Mucosa of stomach (tissue), 1 donor: ENCODE results near the gene KLHL29.
"Not testable (repeated sequence)": the region's sequence is repeated elsewhere in the genome, so short reads cannot be mapped to it uniquely, and the experiment has no call there.

Experiments used
- H3K27me3 ChIP-seq: one replicate; pipeline ENCODE4 v1.7.0; 2013; ENCODE audit warnings: mild to moderate bottlenecking, low read length; ENCODE audit not compliant: control insufficient read depth, insufficient read depth
- H3K36me3 ChIP-seq: one replicate; pipeline ENCODE4 v1.7.0; 2013; ENCODE audit warnings: low read length; ENCODE audit not compliant: control insufficient read depth, insufficient read depth
- H3K4me1 ChIP-seq: one replicate; pipeline ENCODE4 v1.7.0; 2013; ENCODE audit warnings: mild to moderate bottlenecking, low read length; ENCODE audit not compliant: control insufficient read depth, insufficient read depth
- H3K4me3 ChIP-seq: one replicate; pipeline ENCODE4 v1.7.0; 2013; ENCODE audit warnings: low read length
- H3K9ac ChIP-seq: one replicate; pipeline ENCODE4 v1.7.0; 2013; ENCODE audit warnings: mild to moderate bottlenecking, low read length, moderate library complexity
- H3K9me3 ChIP-seq: one replicate; pipeline ENCODE4 v1.7.0; 2013; ENCODE audit warnings: mild to moderate bottlenecking, low read length, moderate library complexity; ENCODE audit not compliant: control insufficient read depth
- donor health status: Pancreatic carcinoma.

Gene KLHL29

GRCh38 chr2:23721454-23721826 is 336.5 kb downstream of the KLHL29 start:
- no peaks in the 10 kb centered on the region for H3K4me1 ChIP-seq
- no peaks in the 10 kb centered on the region for H3K36me3 ChIP-seq
- no peaks in the 10 kb centered on the region for H3K27me3 ChIP-seq
- H3K9ac ChIP-seq, result no peak overlapping the region
- H3K4me3 ChIP-seq, result no peak overlapping the region
- H3K9me3 ChIP-seq, result no peaks in the 10 kb centered on the region

GRCh38 chr2:23722255-23722654 is 337.3 kb downstream of the KLHL29 start:
- no peaks in the 10 kb centered on the region for H3K4me1 ChIP-seq
- H3K27me3 ChIP-seq, result no peaks in the 10 kb centered on the region
- no peak overlapping the region for H3K4me3 ChIP-seq
- H3K9me3 ChIP-seq, result no peaks in the 10 kb centered on the region
- H3K36me3 ChIP-seq, result no peaks in the 10 kb centered on the region
- H3K9ac ChIP-seq, result no peak overlapping the region

GRCh38 chr2:23723029-23723428 is 338.1 kb downstream of the KLHL29 start:
- not testable (repeated sequence) for H3K9ac ChIP-seq, H3K4me1 ChIP-seq, H3K9me3 ChIP-seq, H3K36me3 ChIP-seq, H3K4me3 ChIP-seq, H3K27me3 ChIP-seq

GRCh38 chr2:23734416-23734815 is 349.4 kb downstream of the KLHL29 start:
- H3K27me3 ChIP-seq, result no peaks in the 10 kb centered on the region
- no peaks in the 10 kb centered on the region for H3K36me3 ChIP-seq
- no peak overlapping the region for H3K9ac ChIP-seq
- H3K4me3 ChIP-seq, result no peak overlapping the region
- H3K9me3 ChIP-seq, result no peaks in the 10 kb centered on the region
- H3K4me1 ChIP-seq, result no peaks in the 10 kb centered on the region

GRCh38 chr2:23736783-23737182 is 351.8 kb downstream of the KLHL29 start:
- H3K4me1 ChIP-seq, H3K27me3 ChIP-seq, H3K9ac ChIP-seq, H3K36me3 ChIP-seq, H3K9me3 ChIP-seq, H3K4me3 ChIP-seq: not testable (repeated sequence)

- Histone ChIP-seq H3K4me3 (no peak overlapping the region), H3K9ac (no peak overlapping the region), H3K9me3 (no peaks in the 10 kb centered on the region), H3K4me1 (no peaks in the 10 kb centered on the region), H3K36me3 (no peaks in the 10 kb centered on the region), H3K27me3 (no peaks in the 10 kb centered on the region)
Observed at GRCh38 chr2:23745068-23745725, 360.2 kb downstream of the KLHL29 start.

- Histone ChIP-seq H3K9me3 (no peaks in the 10 kb centered on the region), H3K27me3 (no peaks in the 10 kb centered on the region), H3K4me1 (no peaks in the 10 kb centered on the region), H3K9ac (no peak overlapping the region), H3K36me3 (no peaks in the 10 kb centered on the region), H3K4me3 (no peak overlapping the region)
Observed at GRCh38 chr2:23745726-23746105, 360.7 kb downstream of the KLHL29 start.

- Histone ChIP-seq H3K36me3 (no peaks in the 10 kb centered on the region), H3K4me1 (no peaks in the 10 kb centered on the region), H3K9me3 (no peaks in the 10 kb centered on the region), H3K27me3 (no peaks in the 10 kb centered on the region), H3K4me3 (no peak overlapping the region), H3K9ac (no peak overlapping the region)
Observed at GRCh38 chr2:23746141-23746863, 361.3 kb downstream of the KLHL29 start.

- no peaks in the 10 kb centered on the region for H3K4me1 ChIP-seq
- H3K4me3 ChIP-seq, result no peak overlapping the region
- no peaks in the 10 kb centered on the region for H3K27me3 ChIP-seq
- no peak overlapping the region for H3K9ac ChIP-seq
- no peaks in the 10 kb centered on the region for H3K36me3 ChIP-seq
- no peaks in the 10 kb centered on the region for H3K9me3 ChIP-seq
Observed at GRCh38 chr2:23751747-23752265, 366.8 kb downstream of the KLHL29 start.

- H3K4me1 ChIP-seq, result peaks cover 5% of the 10 kb centered on the region
- H3K9ac ChIP-seq, result no peak overlapping the region
- no peak overlapping the region for H3K4me3 ChIP-seq
- H3K27me3 ChIP-seq, result no peaks in the 10 kb centered on the region
- peaks cover 3% of the 10 kb centered on the region for H3K36me3 ChIP-seq
- H3K9me3 ChIP-seq, result no peaks in the 10 kb centered on the region
Observed at GRCh38 chr2:23753291-23754010, 368.5 kb downstream of the KLHL29 start.

GRCh38 chr2:23754970-23755369 is 370.0 kb downstream of the KLHL29 start:
- peaks cover 5% of the 10 kb centered on the region for H3K4me1 ChIP-seq
- H3K36me3 ChIP-seq, result peaks cover 3% of the 10 kb centered on the region
- no peaks in the 10 kb centered on the region for H3K9me3 ChIP-seq
- no peak overlapping the region for H3K9ac ChIP-seq
- H3K27me3 ChIP-seq, result no peaks in the 10 kb centered on the region
- no peak overlapping the region for H3K4me3 ChIP-seq

GRCh38 chr2:23756593-23757292 is 371.8 kb downstream of the KLHL29 start:
- Histone ChIP-seq H3K27me3 (no peaks in the 10 kb centered on the region), H3K36me3 (peaks cover 3% of the 10 kb centered on the region), H3K4me3 (no peak overlapping the region), H3K9me3 (no peaks in the 10 kb centered on the region), H3K9ac (no peak overlapping the region), H3K4me1 (peaks cover 5% of the 10 kb centered on the region)
